NT2/D1 (cell line): ENCODE measurements around the gene EHHADH.

Source experiments
- SUZ12 ChIP-seq: IDR thresholded peaks from 2 replicates; pipeline ENCODE4 v1.6.1; 2011; ENCODE audit not compliant: insufficient read length, insufficient read depth; ENCODE audit errors: extremely low read depth
- YY1 ChIP-seq: IDR thresholded peaks from 2 replicates; pipeline ENCODE4 v1.6.1; 2011; ENCODE audit not compliant: insufficient read length, insufficient read depth
- ZNF274 ChIP-seq: IDR thresholded peaks from 2 replicates; pipeline ENCODE4 v1.6.1; 2011; ENCODE audit warnings: mild to moderate bottlenecking, low read depth, low read length

- no peak for TF ChIP-seq YY1
- no peak for TF ChIP-seq ZNF274
- TF ChIP-seq SUZ12: no peak
These were observed 99.8 kb downstream of the EHHADH start for GRCh38 chr3:185153861-185154629.
